AG04450 (cell line): ENCODE results near the gene GNLY. TPM values are rescaled to one million over a fixed set of nuclear protein-coding genes. Genes with fewer than 3 reads are reported as not detected.

ENCODE experiments used
- CTCF ChIA-PET: fragments of 300-600, 350-600 bp; formaldehyde crosslinking; extraction: SDS; loops from one replicate; lab custom pipeline; 2022; ENCODE audit warnings: antibody characterized with exemption, inconsistent platforms; lab: Charles Lee
- POLR2A ChIA-PET: fragments of 350-600 bp; formaldehyde crosslinking; extraction: SDS; loops from one replicate; lab custom pipeline; 2021; ENCODE audit warnings: antibody characterized with exemption, inconsistent platforms; lab: Yijun Ruan, JAX
- DNase-seq: peaks from one replicate; pipeline ENCODE4 v3.0.0-alpha.2; 2011; ENCODE audit warnings: low read depth, low spot score
- H3K27ac ChIP-seq: one replicate; pipeline ENCODE4 v1.5.1; 2012; ENCODE audit warnings: low read depth, low read length, control low read depth
- H3K27me3 ChIP-seq: one replicate; pipeline ENCODE4 v1.6.0; 2012; ENCODE audit warnings: low read length; ENCODE audit not compliant: control insufficient read depth, insufficient read depth
- H3K4me3 ChIP-seq: 2 replicates; pipeline ENCODE4 v1.5.1; 2011; ENCODE audit warnings: mild to moderate bottlenecking, low read depth, low read length, control low read depth
- H3K9me3 ChIP-seq: 2 replicates; pipeline ENCODE4 v1.5.1; 2012; ENCODE audit warnings: low read length; ENCODE audit not compliant: control insufficient read depth, insufficient read depth
- polyA plus RNA-seq: library from polyadenylated mRNA; depleted of rRNA; stranded (reverse); fragments of >200 nt; gene quantifications from 2 replicates; pipeline ENCODE4 v1.2.3, GENCODE V29; 2011; rRNA removed
- small RNA-seq: library from RNA; depleted of rRNA; stranded (forward); fragments of <200 nt; gene quantifications from one replicate; pipeline ENCODE3, GENCODE V24; 2012; ENCODE audit warnings: low read depth; ENCODE audit not compliant: insufficient read length
- TF ChIP-seq, protein P1 (sequence below): IDR thresholded peaks from 2 replicates; pipeline ENCODE4 v1.5.1; 2011; ENCODE audit warnings: low read depth, low read length, control low read depth, inconsistent platforms

The GNLY gene
- polyA plus RNA-seq, 1 experiment = not detected

DNA sequence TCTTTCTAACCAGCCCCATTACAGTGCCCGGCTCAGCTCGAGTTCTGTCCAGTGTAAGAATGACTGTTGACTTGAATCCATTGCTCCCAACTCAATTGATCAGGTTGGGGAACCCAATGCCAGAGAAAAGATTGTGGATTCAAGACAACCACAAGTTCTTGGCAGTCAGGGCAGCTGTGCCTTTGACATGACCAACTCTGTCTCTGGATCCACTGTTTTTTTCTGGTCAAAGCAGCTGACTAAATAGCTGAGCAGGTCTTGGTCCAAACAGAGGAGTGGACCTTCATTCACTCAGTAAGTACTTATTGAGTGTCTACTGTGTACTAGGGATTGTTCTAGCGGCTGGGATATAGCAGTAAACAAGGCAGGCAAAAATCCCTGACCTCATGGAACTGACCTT is 53.3 kb downstream of the GNLY start:
- ChIA-PET POLR2A (interaction anchor here (1.0 kb wide), 1 partner anchor 8 kb away, joined by 9 read pairs; no protein-coding TSS in a partner anchor), CTCF (interaction anchor here (0.7 to 1.1 kb wide), 2 partner anchors 11 to 65 kb away, joined by 3 read pairs; no protein-coding TSS in a partner anchor)
- peaks cover 5% of the 10 kb centered on the region for H3K27me3 ChIP-seq
- no peak overlapping the region for H3K27ac ChIP-seq
- TF ChIP-seq, protein P1, sequence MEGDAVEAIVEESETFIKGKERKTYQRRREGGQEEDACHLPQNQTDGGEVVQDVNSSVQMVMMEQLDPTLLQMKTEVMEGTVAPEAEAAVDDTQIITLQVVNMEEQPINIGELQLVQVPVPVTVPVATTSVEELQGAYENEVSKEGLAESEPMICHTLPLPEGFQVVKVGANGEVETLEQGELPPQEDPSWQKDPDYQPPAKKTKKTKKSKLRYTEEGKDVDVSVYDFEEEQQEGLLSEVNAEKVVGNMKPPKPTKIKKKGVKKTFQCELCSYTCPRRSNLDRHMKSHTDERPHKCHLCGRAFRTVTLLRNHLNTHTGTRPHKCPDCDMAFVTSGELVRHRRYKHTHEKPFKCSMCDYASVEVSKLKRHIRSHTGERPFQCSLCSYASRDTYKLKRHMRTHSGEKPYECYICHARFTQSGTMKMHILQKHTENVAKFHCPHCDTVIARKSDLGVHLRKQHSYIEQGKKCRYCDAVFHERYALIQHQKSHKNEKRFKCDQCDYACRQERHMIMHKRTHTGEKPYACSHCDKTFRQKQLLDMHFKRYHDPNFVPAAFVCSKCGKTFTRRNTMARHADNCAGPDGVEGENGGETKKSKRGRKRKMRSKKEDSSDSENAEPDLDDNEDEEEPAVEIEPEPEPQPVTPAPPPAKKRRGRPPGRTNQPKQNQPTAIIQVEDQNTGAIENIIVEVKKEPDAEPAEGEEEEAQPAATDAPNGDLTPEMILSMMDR = no peak
- H3K4me3 ChIP-seq = no peak overlapping the region
- DNase-seq = no peak
- no peaks in the 10 kb centered on the region for H3K9me3 ChIP-seq

DNA sequence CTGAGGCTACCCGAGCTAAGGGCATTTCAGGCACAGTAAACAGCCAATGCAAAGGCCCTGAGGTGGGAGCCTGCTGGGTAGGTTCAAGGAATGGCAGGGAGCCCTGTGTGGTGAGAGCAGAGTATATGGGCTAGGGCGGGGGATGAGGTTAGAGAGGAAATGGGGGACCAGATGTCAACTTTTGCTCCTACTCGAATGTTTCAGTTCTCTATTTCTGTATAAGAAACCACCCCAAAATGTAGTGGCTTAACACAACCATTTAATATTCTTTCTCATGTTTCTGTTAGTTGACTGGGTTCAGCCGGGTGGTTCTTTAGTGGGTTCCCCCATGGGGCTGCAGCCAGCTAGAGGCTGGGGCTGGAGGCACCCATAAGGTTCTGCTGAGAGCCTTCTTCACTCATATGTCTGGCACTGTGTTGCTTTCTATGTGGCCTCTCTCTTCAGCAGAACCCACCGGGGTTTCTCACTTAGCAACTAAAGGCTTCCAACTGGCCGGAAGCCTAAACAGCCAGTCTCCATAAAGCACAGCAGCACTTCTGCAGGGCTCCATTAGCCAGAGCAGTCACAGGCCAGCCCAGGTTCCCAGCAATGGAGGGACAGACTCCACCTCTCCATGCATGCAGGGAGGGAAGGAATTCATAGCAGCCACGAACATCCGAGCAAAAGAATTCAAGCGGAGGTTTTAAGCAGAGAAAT is 54.0 kb downstream of the GNLY start:
- ChIA-PET POLR2A (no interaction called here), CTCF (interaction anchor here (0.5 to 3.5 kb wide), 3 partner anchors 19 to 190 kb away, joined by 8 to 25 read pairs (median 9); no protein-coding TSS in a partner anchor)
- Histone ChIP-seq H3K4me3 (no peak overlapping the region), H3K9me3 (no peaks in the 10 kb centered on the region), H3K27me3 (peaks cover 5% of the 10 kb centered on the region), H3K27ac (no peak overlapping the region)
- DNase-seq = no peak
- TF ChIP-seq, protein P1 = no peak

Small RNA genes lying within 50 kb of the gene (small RNA-seq; reads per million reads assigned to genes)
- not detected for gene RNU1-38P

Other genes with a start within 250 kb of the GNLY start
- 362 and 409 TPM in 2 replicates for gene MAT2A, start 155.2 kb upstream of the GNLY start, polyA plus RNA-seq
- 44.0 and 53.8 TPM in 2 replicates for gene GGCX, start 132.9 kb upstream of the GNLY start, polyA plus RNA-seq
- gene VAMP8, start 116.8 kb upstream of the GNLY start, polyA plus RNA-seq = 2.6 and 3.6 TPM in 2 replicates
- gene VAMP5, start 109.9 kb upstream of the GNLY start, polyA plus RNA-seq = 100 and 123 TPM in 2 replicates
- gene RNF181, start 98.6 kb upstream of the GNLY start, polyA plus RNA-seq = 260 and 351 TPM in 2 replicates
- 11.4 and 14.5 TPM in 2 replicates for gene TMEM150A, start 91.7 kb upstream of the GNLY start, polyA plus RNA-seq
- 17.8 and 19.1 TPM in 2 replicates for gene C2orf68, start 82.3 kb upstream of the GNLY start, polyA plus RNA-seq
- 52.6 and 53.8 TPM in 2 replicates for gene USP39, start 78.2 kb upstream of the GNLY start, polyA plus RNA-seq
- gene SFTPB, start 26.2 kb upstream of the GNLY start, polyA plus RNA-seq = not detected in 2 replicates
- gene ATOH8, start 59.6 kb downstream of the GNLY start, polyA plus RNA-seq = 2.8 and 3.9 TPM in 2 replicates
- 22.3 and 26.8 TPM in 2 replicates for gene ST3GAL5, start 194.6 kb downstream of the GNLY start, polyA plus RNA-seq